ENCODE measurements around the gene ABCC8. TPM values are rescaled to one million over a fixed set of nuclear protein-coding genes. Genes with fewer than 3 reads are reported as not detected.

The ABCC8 gene
- total RNA-seq, 1 experiment from 2014 or later: not detected

GRCh38 chr11:17443423-17443822, 33.2 kb downstream of the ABCC8 start:
- intact Hi-C loops (cut with micrococcal nuclease; ENCODE audit: unreplicated experiment): no loop called here
- POLR2A ChIA-PET (ENCODE audit: unreplicated experiment): no interaction called here
- CTCF ChIA-PET: no interaction called here
- 0 out of 2 replicates have a peak, but pooled peaks cover 6% of the 10 kb centered on the region for H3K4me1 ChIP-seq (replicated peaks; ENCODE audit: insufficient read depth)
- H2AFZ ChIP-seq: no peak overlapping the region
- H3K27me3 ChIP-seq (ENCODE audit: insufficient read depth, low read depth): peaks cover 92% of the 10 kb centered on the region
- no peaks in the 10 kb centered on the region for H4K20me1 ChIP-seq (ENCODE audit: insufficient read depth)
- H3K4me3 ChIP-seq: no peak overlapping the region
- H3F3A ChIP-seq (ENCODE audit: insufficient read depth, low read depth): no peaks in the 10 kb centered on the region
- BruUV-seq (replicated peaks): no TSS peak
- TF ChIP-seq CTCF (conservative IDR thresholded peaks at IDR 0.05) (no peak), EZH2 (IDR thresholded peaks at IDR 0.05; ENCODE audit: low read depth) (no peak)
- no peak overlapping the region for H3K4me2 ChIP-seq
- no peaks in the 10 kb centered on the region for H3K36me3 ChIP-seq (ENCODE audit: low read depth)
- no peak for DNase-seq
- no peaks in the 10 kb centered on the region for H3K9me3 ChIP-seq (ENCODE audit: insufficient read depth, low read depth)
- no peaks in the 10 kb centered on the region for H3K9me2 ChIP-seq (ENCODE audit: insufficient read depth)
- no peak overlapping the region for H3K27ac ChIP-seq
- H3K79me2 ChIP-seq (ENCODE audit: low read depth): no peaks in the 10 kb centered on the region

- H3K9me3 ChIP-seq (ENCODE audit: insufficient read depth, low read depth): no peaks in the 10 kb centered on the region
- H3K4me1 ChIP-seq (replicated peaks; ENCODE audit: insufficient read depth): 0 out of 2 replicates have a peak, but pooled peaks cover 6% of the 10 kb centered on the region
- H2AFZ ChIP-seq: no peak overlapping the region
- peaks cover 90% of the 10 kb centered on the region for H3K27me3 ChIP-seq (ENCODE audit: insufficient read depth, low read depth)
- CTCF ChIA-PET: no interaction called here
- no TSS peak for BruUV-seq (replicated peaks)
- no peak for DNase-seq
- H3K4me2 ChIP-seq: no peak overlapping the region
- no peaks in the 10 kb centered on the region for H3K36me3 ChIP-seq (ENCODE audit: low read depth)
- no peak for TF ChIP-seq CTCF (conservative IDR thresholded peaks at IDR 0.05)
- TF ChIP-seq EZH2 (IDR thresholded peaks at IDR 0.05; ENCODE audit: low read depth): no peak
- H3K4me3 ChIP-seq: no peak overlapping the region
- H3F3A ChIP-seq (ENCODE audit: insufficient read depth, low read depth): no peaks in the 10 kb centered on the region
- POLR2A ChIA-PET (ENCODE audit: unreplicated experiment): no interaction called here
- H3K9me2 ChIP-seq (ENCODE audit: insufficient read depth): no peaks in the 10 kb centered on the region
- intact Hi-C loops (cut with micrococcal nuclease; ENCODE audit: unreplicated experiment): no loop called here
- no peaks in the 10 kb centered on the region for H4K20me1 ChIP-seq (ENCODE audit: insufficient read depth)
- no peaks in the 10 kb centered on the region for H3K79me2 ChIP-seq (ENCODE audit: low read depth)
- H3K27ac ChIP-seq: no peak overlapping the region
Observed at GRCh38 chr11:17443000-17443399, 33.6 kb downstream of the ABCC8 start.

- no peaks in the 10 kb centered on the region for H3F3A ChIP-seq (ENCODE audit: insufficient read depth, low read depth)
- CTCF ChIA-PET: no interaction called here
- H3K4me3 ChIP-seq: no peak overlapping the region
- H3K4me2 ChIP-seq: no peak overlapping the region
- no peaks in the 10 kb centered on the region for H4K20me1 ChIP-seq (ENCODE audit: insufficient read depth)
- H3K9me2 ChIP-seq (ENCODE audit: insufficient read depth): no peaks in the 10 kb centered on the region
- H3K27me3 ChIP-seq (ENCODE audit: insufficient read depth, low read depth): peaks cover 80% of the 10 kb centered on the region
- H3K4me1 ChIP-seq (replicated peaks; ENCODE audit: insufficient read depth): 0 out of 2 replicates have a peak, but pooled peaks cover 6% of the 10 kb centered on the region
- H3K36me3 ChIP-seq (ENCODE audit: low read depth): no peaks in the 10 kb centered on the region
- no peak overlapping the region for H2AFZ ChIP-seq
- intact Hi-C loops (cut with micrococcal nuclease; ENCODE audit: unreplicated experiment): no loop called here
- no peaks in the 10 kb centered on the region for H3K9me3 ChIP-seq (ENCODE audit: insufficient read depth, low read depth)
- no TSS peak for BruUV-seq (replicated peaks)
- TF ChIP-seq CTCF (conservative IDR thresholded peaks at IDR 0.05) (no peak), EZH2 (IDR thresholded peaks at IDR 0.05; ENCODE audit: low read depth) (no peak)
- no peak for DNase-seq
- POLR2A ChIA-PET (ENCODE audit: unreplicated experiment): no interaction called here
- no peak overlapping the region for H3K27ac ChIP-seq
- no peaks in the 10 kb centered on the region for H3K79me2 ChIP-seq (ENCODE audit: low read depth)
Observed at GRCh38 chr11:17439316-17439782, 37.3 kb downstream of the ABCC8 start.
